ENCODE results near the gene BICD1.

- TF ChIP-seq CTCF (IDR thresholded peaks at IDR 0.05) (no peak), POLR2A (IDR thresholded peaks at IDR 0.05) (no peak), EP300 (IDR thresholded peaks at IDR 0.05) (no peak)
These were observed 2.1 kb downstream of the BICD1 start for GRCh38 chr12:32108787-32109186.
